Endothelial cell of umbilical vein (primary cell): ENCODE measurements around the gene TNRC6C. TPM values are rescaled to one million over a fixed set of nuclear protein-coding genes. Genes with fewer than 3 reads are reported as not detected.

Experiments used
- BruUV-seq: library from RNA; stranded (reverse); fragments of 400-500 nt; replicated peaks from 2 replicates; lab custom pipeline; 2021; lab: Mats Ljungman, UMichigan
- CTCF ChIA-PET: fragments of 300-600, 350-600 bp; sonication (Branson Sonifier 250); formaldehyde crosslinking; loops from one replicate; lab custom pipeline; 2021; ENCODE audit warnings: antibody characterized with exemption, inconsistent platforms; lab: Charles Lee
- POLR2A ChIA-PET: fragments of 300-600, 350-600 bp; sonication (Branson Sonifier 250); formaldehyde crosslinking; loops from one replicate; lab custom pipeline; 2021; ENCODE audit warnings: antibody characterized with exemption, inconsistent platforms; lab: Charles Lee
- DNase-seq: peaks from one replicate; pipeline ENCODE4 v3.0.0-alpha.2; 2011; ENCODE audit warnings: low read depth, low spot score
- FAIRE-seq: peaks from 2 replicates; lab custom pipeline; 2011; peaks lifted over from hg19 to GRCh38; lab: Jason Lieb, UNC
- H2AFZ ChIP-seq: 2 replicates; pipeline ENCODE4 v1.6.0; 2012; ENCODE audit warnings: low read depth, low read length, control low read depth, inconsistent platforms
- H3K27ac ChIP-seq: 2 replicates; pipeline ENCODE4 v1.5.1; 2011; ENCODE audit warnings: low read depth, mild to moderate bottlenecking, control low read depth, low read length, moderate library complexity; ENCODE audit not compliant: insufficient read depth
- H3K27me3 ChIP-seq, 2 experiments: 2 replicates each; pipeline versions ENCODE4 v1.6.0 to v1.6.1; 2011; ENCODE audit warnings: low read length in 2 of 2, mixed read lengths in 1 of 2; ENCODE audit not compliant: control insufficient read depth in 2 of 2, insufficient read depth in 2 of 2
- H3K36me3 ChIP-seq, 2 experiments: 2 replicates in 1 of 2; 3 replicates in 1 of 2; pipeline ENCODE4 v1.5.1; 2011; ENCODE audit warnings: low read length in 2 of 2, mild to moderate bottlenecking in 1 of 2, moderate library complexity in 1 of 2; ENCODE audit not compliant: control insufficient read depth in 2 of 2, insufficient read depth in 2 of 2; ENCODE audit errors: extremely low read depth in 1 of 2
- H3K4me1 ChIP-seq: 3 replicates; pipeline ENCODE4 v1.5.1; 2011; ENCODE audit warnings: mild to moderate bottlenecking, low read length; ENCODE audit not compliant: control insufficient read depth, insufficient read depth; ENCODE audit errors: extremely low read depth
- H3K4me2 ChIP-seq: 2 replicates; pipeline ENCODE4 v1.6.1; 2011; ENCODE audit warnings: low read length, control low read depth, mixed read lengths; ENCODE audit not compliant: insufficient read depth
- H3K4me3 ChIP-seq, 3 experiments: fragments of 200-600 bp in 1 of 3; sonication (generic), shearing (Covaris generic) in 1 of 3; replicated peaks in 1 of 3; 2 replicates each; pipeline ENCODE4 v1.5.1; 2011 to 2016; ENCODE audit warnings: control low read depth in 3 of 3, low read length in 3 of 3, mild to moderate bottlenecking in 2 of 3, inconsistent platforms in 1 of 3, low read depth in 1 of 3, moderate library complexity in 1 of 3; ENCODE audit not compliant: insufficient read depth in 1 of 3
- H3K79me2 ChIP-seq: 2 replicates; pipeline ENCODE4 v1.6.0; 2012; ENCODE audit warnings: low read length, inconsistent platforms; ENCODE audit not compliant: control insufficient read depth, insufficient read depth
- H3K9ac ChIP-seq: replicated peaks from 2 replicates; pipeline ENCODE3; 2011; ENCODE audit warnings: low read length, control low read depth; ENCODE audit not compliant: insufficient read depth; ENCODE audit errors: extremely low read depth
- H3K9me1 ChIP-seq: replicated peaks from 3 replicates; pipeline ENCODE4 v1.6.0; 2011; ENCODE audit warnings: mild to moderate bottlenecking, low read length; ENCODE audit not compliant: control insufficient read depth, insufficient read depth; ENCODE audit errors: extremely low read depth
- H3K9me3 ChIP-seq: replicated peaks from 2 replicates; pipeline ENCODE4 v1.5.1; 2012; ENCODE audit warnings: low read length, inconsistent platforms; ENCODE audit not compliant: control insufficient read depth, insufficient read depth
- H4K20me1 ChIP-seq: replicated peaks from 2 replicates; pipeline ENCODE3; 2011; ENCODE audit warnings: mild to moderate bottlenecking, low read length; ENCODE audit not compliant: control insufficient read depth, insufficient read depth; ENCODE audit errors: extremely low read depth
- CTCF ChIP-seq, 2 donors: IDR thresholded peaks; 1 replicate in 1 of 2; 2 replicates in 1 of 2; pipeline ENCODE4 v1.5.1; 2011; ENCODE audit warnings: low read length in 2 of 2, mild to moderate bottlenecking in 2 of 2, moderate library complexity in 2 of 2, control low read depth in 1 of 2, inconsistent platforms in 1 of 2, low read depth in 1 of 2; ENCODE audit not compliant: insufficient read depth in 1 of 2; ENCODE audit errors: extremely low read depth in 1 of 2
- FOS ChIP-seq: IDR thresholded peaks from 2 replicates; pipeline ENCODE4 v1.6.1; 2011; ENCODE audit warnings: mild to moderate bottlenecking, low read length, moderate library complexity, borderline replicate concordance; ENCODE audit not compliant: insufficient read depth
- GATA2 ChIP-seq: IDR thresholded peaks from 2 replicates; pipeline ENCODE4 v1.7.0; 2011; ENCODE audit warnings: low read depth, mild to moderate bottlenecking, moderate library complexity, mixed read lengths, low read length; ENCODE audit not compliant: insufficient read length, insufficient read depth
- JUN ChIP-seq: IDR thresholded peaks from 2 replicates; pipeline ENCODE4 v1.6.1; 2011; ENCODE audit warnings: borderline replicate concordance, low read depth; ENCODE audit not compliant: insufficient read length, insufficient read depth
- MAX ChIP-seq: IDR thresholded peaks from 2 replicates; pipeline ENCODE4 v1.6.1; 2011; ENCODE audit not compliant: insufficient read depth, insufficient read length
- MYC ChIP-seq: IDR thresholded peaks from one replicate; pipeline ENCODE4 v1.6.1; 2011; ENCODE audit warnings: mild to moderate bottlenecking, low read depth, low read length
- POLR2AphosphoS5 ChIP-seq: IDR thresholded peaks from 2 replicates; pipeline ENCODE4 v1.6.1; 2012; ENCODE audit warnings: low read depth, mild to moderate bottlenecking, control low read depth, low read length, moderate library complexity; ENCODE audit not compliant: insufficient read depth
- dilution Hi-C: fragments of 300-500 bp; cut with MboI; formaldehyde crosslinking; loops from one replicate; pipeline ENCODE4 v1.15.0; 2019; ENCODE audit warnings: low sequenced_read_pairs; ENCODE audit not compliant: extremely low pct_ligation_motif_present
- intact Hi-C: fragments of 100-400 bp; cut with micrococcal nuclease; formaldehyde crosslinking; loops from one replicate; pipeline ENCODE4 v1.10.0; 2022
- polyA plus RNA-seq, 4 experiments: library from polyadenylated mRNA; depleted of rRNA in 3 of 4; stranded (reverse) in 3 of 4; unstranded in 1 of 4; fragments of >200 nt; gene quantifications; 2 replicates each; pipeline versions ENCODE4 v1.2.1 to v1.2.3, GENCODE V29; 2011 to 2012; ENCODE audit warnings: missing spikeins in 1 of 4
- total RNA-seq: library from RNA; stranded (reverse); gene quantifications from 2 replicates; pipeline ENCODE4 v1.2.3, GENCODE V29; 2021

TNRC6C gene
- total and polyA plus RNA-seq, 2 donors (not counting 3 experiments of a cell fraction or from before 2014, with no cell fraction given) = 2.1 to 17.5 TPM

- Histone ChIP-seq H2AFZ (no peak overlapping the region), H3K27me3 (no peaks in the 10 kb centered on the region), H3K27ac (no peak overlapping the region), H3K36me3 (peaks cover 11 to 35% of the 10 kb centered on the region in 2 experiments), H3K79me2 (no peaks in the 10 kb centered on the region), H3K4me2 (no peak overlapping the region), H3K4me3 (no peak overlapping the region), H3K9ac (no peak overlapping the region), H3K9me3 (no peaks in the 10 kb centered on the region), H4K20me1 (no peaks in the 10 kb centered on the region), H3K9me1 (no peaks in the 10 kb centered on the region), H3K4me1 (no peaks in the 10 kb centered on the region)
- no peak for DNase-seq
- ChIA-PET POLR2A (no interaction called here), CTCF (interaction anchor here (0.9 kb wide), 1 partner anchor 9 kb away, joined by 3 read pairs; no protein-coding TSS in a partner anchor)
- TF ChIP-seq FOS (no peak), MAX (no peak), CTCF (IDR thresholded peaks at IDR 0.05; ENCODE audit: extremely low read depth in 1 of 2, insufficient read depth in 1 of 2, low read depth in 1 of 2, low read length in 2 of 2) (no peak), POLR2AphosphoS5 (no peak), MYC (no peak), GATA2 (no peak), JUN (no peak)
- dilution Hi-C loops (no loop called here), intact Hi-C loops (no loop called here)
- FAIRE-seq = peak; percentile 37
- BruUV-seq = no TSS peak
Observed at GRCh38 chr17:78075545-78075944, 117.0 kb downstream of the TNRC6C start.
